Left ventricle myocardium inferior (tissue), 1 donor: ENCODE measurements around the gene CD300LD. TPM values are rescaled to one million over a fixed set of nuclear protein-coding genes. Genes with fewer than 3 reads are reported as not detected.
"Not testable (repeated sequence)": the region's sequence is repeated elsewhere in the genome, so short reads cannot be mapped to it uniquely, and the experiment has no call there.

Experiments used
- DNase-seq: peaks from one replicate; pipeline ENCODE4 v3.0.0-alpha.2; 2020
- H3K27ac ChIP-seq: fragments of 200-600 bp; replicated peaks from 2 replicates; pipeline ENCODE4 v1.8.0; 2021
- H3K27me3 ChIP-seq: fragments of 200-600 bp; 2 replicates; pipeline ENCODE4 v1.8.0; 2021; ENCODE audit warnings: low read depth
- H3K36me3 ChIP-seq: fragments of 200-600 bp; 2 replicates; pipeline ENCODE4 v1.8.0; 2021
- H3K4me1 ChIP-seq: fragments of 200-600 bp; 2 replicates; pipeline ENCODE4 v1.8.0; 2021
- H3K4me3 ChIP-seq: fragments of 200-600 bp; 2 replicates; pipeline ENCODE4 v1.8.0; 2021; ENCODE audit warnings: mild to moderate bottlenecking, moderate library complexity
- H3K9me3 ChIP-seq: fragments of 200-600 bp; replicated peaks from 2 replicates; pipeline ENCODE4 v1.8.0; 2021
- CTCF ChIP-seq: fragments of 200-600 bp; IDR thresholded peaks from 2 replicates; pipeline ENCODE4 v1.8.0; 2021; ENCODE audit warnings: antibody characterized with exemption, mild to moderate bottlenecking, borderline replicate concordance
- intact Hi-C: fragments of 100-400 bp; cut with micrococcal nuclease; formaldehyde crosslinking; loops from one replicate; pipeline ENCODE4 v1.11.0; 2022
- total RNA-seq: library from RNA; stranded (reverse); fragmentation: NEBNext Ultra II Directional; extraction: Animal tissue kit (Norgen Biotek cat#: 25700); gene quantifications from one replicate; pipeline ENCODE4 v1.2.1, GENCODE V29; 2021
- donor health status: DM: no; HTN: yes; CAD: no; lungs with severe emphysema.

The CD300LD gene
- total RNA-seq, 1 donor from 2014 or later: not detected

- intact Hi-C loops: no loop called here
- Histone ChIP-seq H3K36me3 (no peaks in the 10 kb centered on the region), H3K27ac (no peak overlapping the region), H3K4me3 (no peak overlapping the region), H3K9me3 (no peaks in the 10 kb centered on the region), H3K4me1 (no peaks in the 10 kb centered on the region), H3K27me3 (peaks cover 83% of the 10 kb centered on the region)
- no peak for DNase-seq
- no peak for TF ChIP-seq CTCF
Observed at GRCh38 chr17:74563358-74563757, 28.7 kb downstream of the CD300LD start.

GRCh38 chr17:74561586-74561985, 30.5 kb downstream of the CD300LD start:
- no peak for DNase-seq
- intact Hi-C loops: no loop called here
- Histone ChIP-seq H3K9me3 (no peaks in the 10 kb centered on the region), H3K27ac (no peak overlapping the region), H3K4me1 (no peaks in the 10 kb centered on the region), H3K4me3 (no peak overlapping the region), H3K36me3 (no peaks in the 10 kb centered on the region), H3K27me3 (peaks cover 70% of the 10 kb centered on the region)
- no peak for TF ChIP-seq CTCF

- no peaks in the 10 kb centered on the region for H3K36me3 ChIP-seq
- no peak for TF ChIP-seq CTCF
- H3K4me1 ChIP-seq: no peaks in the 10 kb centered on the region
- intact Hi-C loops: no loop called here
- peaks cover 47% of the 10 kb centered on the region for H3K27me3 ChIP-seq
- no peak overlapping the region for H3K27ac ChIP-seq
- no peaks in the 10 kb centered on the region for H3K9me3 ChIP-seq
- DNase-seq: no peak
- no peak overlapping the region for H3K4me3 ChIP-seq
Observed at GRCh38 chr17:74558882-74559519, 33.1 kb downstream of the CD300LD start.

- H3K36me3 ChIP-seq, H3K9me3 ChIP-seq, intact Hi-C loops, H3K4me3 ChIP-seq, H3K27ac ChIP-seq, H3K4me1 ChIP-seq, DNase-seq: not testable (repeated sequence)
- peaks cover 47% of the 10 kb centered on the region for H3K27me3 ChIP-seq
Observed at GRCh38 chr17:74558402-74558801, 33.7 kb downstream of the CD300LD start.

GRCh38 chr17:74555427-74555940, 36.6 kb downstream of the CD300LD start:
- Histone ChIP-seq H3K4me3 (no peak overlapping the region), H3K9me3 (no peaks in the 10 kb centered on the region), H3K36me3 (no peaks in the 10 kb centered on the region), H3K27me3 (peaks cover 47% of the 10 kb centered on the region), H3K27ac (no peak overlapping the region), H3K4me1 (no peaks in the 10 kb centered on the region)
- DNase-seq: no peak
- intact Hi-C loops: no loop called here
- no peak for TF ChIP-seq CTCF

- Histone ChIP-seq H3K27me3 (peaks cover 48% of the 10 kb centered on the region), H3K9me3 (no peaks in the 10 kb centered on the region), H3K4me1 (no peaks in the 10 kb centered on the region), H3K36me3 (no peaks in the 10 kb centered on the region), H3K27ac (no peak overlapping the region), H3K4me3 (no peak overlapping the region)
- DNase-seq: no peak
- no peak for TF ChIP-seq CTCF
- intact Hi-C loops: no loop called here
Observed at GRCh38 chr17:74554909-74555308, 37.2 kb downstream of the CD300LD start.
